GM19463 (cell line): Measurements from ENCODE around the gene PLPP1.
"Not testable (repeated sequence)": the region's sequence is repeated elsewhere in the genome, so short reads cannot be mapped to it uniquely, and the experiment has no call there.

Experiments used
- ATAC-seq: cut with Tn5 transposase; IDR thresholded peaks from one replicate; pipeline ENCODE4 v1.9.1; 2021; ENCODE audit warnings: mild to moderate bottlenecking, moderate library complexity; ENCODE audit not compliant: unreplicated experiment

The PLPP1 gene

DNA sequence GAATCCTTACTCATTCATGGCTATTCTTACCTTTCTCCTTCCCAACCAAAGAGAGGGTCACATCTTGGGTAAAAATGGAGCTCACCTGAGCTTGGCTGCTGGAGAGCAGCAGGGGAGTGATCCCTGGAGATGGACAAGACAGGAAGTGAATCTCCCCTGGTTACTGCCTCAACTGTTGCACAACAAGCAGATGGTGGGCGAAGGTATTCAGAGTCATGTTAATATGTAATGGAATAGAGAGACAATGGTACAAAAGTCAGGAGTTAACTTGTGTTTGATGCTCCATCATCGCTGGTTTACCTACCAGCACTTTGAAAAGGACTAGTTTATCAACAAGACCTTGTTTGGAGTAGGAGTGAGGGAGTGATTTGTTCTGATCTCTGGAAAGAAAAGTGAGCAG, 13.0 kb upstream of the PLPP1 start:
- no peak for ATAC-seq

- ATAC-seq: no peak
Observed at GRCh38 chr5:55546947-55547346, 12.2 kb upstream of the PLPP1 start.

- no peak for ATAC-seq
Observed at GRCh38 chr5:55544341-55544740, 9.6 kb upstream of the PLPP1 start.

DNA sequence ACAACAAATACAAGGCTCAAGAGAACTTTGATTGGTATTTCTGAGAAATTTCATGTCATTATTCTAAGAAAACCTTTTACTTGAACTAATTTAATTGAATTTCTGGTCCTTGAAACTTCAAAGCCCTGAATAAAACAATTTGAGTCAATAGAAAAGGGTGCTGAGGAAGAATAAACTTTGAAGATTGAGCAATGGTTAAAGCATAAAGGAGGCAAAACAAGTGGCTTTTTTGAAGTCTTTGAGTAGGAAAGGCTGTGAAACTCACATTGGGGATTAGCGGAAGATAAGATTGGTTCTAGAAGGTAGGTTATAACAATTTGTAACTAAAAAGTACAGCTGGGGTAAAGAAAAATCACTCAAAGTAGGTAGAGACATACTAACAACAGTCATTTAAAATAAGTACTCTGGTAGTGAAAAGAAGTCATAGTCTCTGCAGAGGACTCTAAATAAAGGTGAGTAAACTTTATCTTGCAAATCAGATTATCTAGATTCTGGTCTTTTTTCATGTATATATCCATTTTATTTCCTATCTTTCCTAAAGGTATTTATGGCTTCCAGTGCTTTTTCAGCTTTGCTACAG, 6.4 kb upstream of the PLPP1 start:
- no peak for ATAC-seq

DNA sequence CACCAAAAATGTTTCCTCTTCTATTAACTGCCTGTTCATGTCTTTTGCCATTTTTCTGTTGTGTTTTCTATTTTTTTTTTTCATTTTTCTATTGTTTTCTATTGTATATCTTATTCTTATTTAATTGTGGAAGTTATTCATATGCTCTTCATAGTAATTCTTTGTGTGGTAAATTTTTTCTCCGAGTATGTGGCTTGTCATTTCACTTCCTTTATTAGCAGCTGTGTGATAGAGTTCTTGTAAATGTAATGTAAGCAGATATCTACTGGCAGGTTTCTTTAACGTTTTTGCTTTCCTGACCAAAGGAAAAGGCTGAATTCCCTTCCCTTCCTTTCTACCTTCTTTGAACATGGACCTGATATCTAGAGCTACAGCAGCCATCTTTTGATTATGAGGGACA, 5.8 kb upstream of the PLPP1 start:
- ATAC-seq: no peak

- no peak for ATAC-seq
Observed at GRCh38 chr5:55540024-55540423, 5.3 kb upstream of the PLPP1 start.

DNA sequence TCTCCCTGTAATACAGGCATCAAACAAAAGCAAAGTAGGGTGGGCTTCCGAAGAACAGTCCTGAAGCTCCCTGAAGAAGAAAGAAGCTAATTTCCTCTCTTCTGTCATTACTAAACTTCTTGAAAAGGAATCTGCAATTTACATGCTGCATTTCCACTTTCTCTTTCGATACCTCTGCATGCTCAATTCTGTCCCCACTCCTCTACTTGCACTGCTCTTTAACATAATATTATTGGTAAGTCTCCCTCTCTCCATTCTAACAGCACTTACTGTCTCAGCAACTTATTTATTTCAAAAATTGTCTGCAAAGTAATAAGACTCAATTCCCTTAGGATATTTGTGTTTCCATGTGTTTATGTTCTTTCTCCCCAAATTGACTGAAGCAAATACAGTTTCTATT, 3.9 kb upstream of the PLPP1 start:
- peak; percentile 10 for ATAC-seq

DNA sequence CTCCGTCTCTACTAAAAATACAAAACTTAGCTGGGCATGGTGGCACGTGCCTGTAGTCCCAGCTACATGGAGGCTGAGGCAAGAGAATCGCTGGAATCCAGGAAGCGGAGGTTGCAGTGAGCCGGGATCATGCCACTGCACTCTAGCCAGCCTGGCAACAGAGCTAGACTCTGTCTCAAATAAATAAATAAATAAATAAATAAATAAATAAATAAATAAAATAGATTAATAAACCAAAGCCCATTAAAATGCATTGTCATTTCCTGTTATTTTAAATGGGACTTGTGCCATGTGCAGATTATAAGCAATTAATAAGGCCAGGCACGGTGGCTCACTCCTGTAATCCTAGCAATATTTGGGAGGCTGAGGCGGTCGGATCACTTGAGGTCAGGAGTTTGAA, 2.6 kb upstream of the PLPP1 start:
- ATAC-seq: not testable (repeated sequence)

DNA sequence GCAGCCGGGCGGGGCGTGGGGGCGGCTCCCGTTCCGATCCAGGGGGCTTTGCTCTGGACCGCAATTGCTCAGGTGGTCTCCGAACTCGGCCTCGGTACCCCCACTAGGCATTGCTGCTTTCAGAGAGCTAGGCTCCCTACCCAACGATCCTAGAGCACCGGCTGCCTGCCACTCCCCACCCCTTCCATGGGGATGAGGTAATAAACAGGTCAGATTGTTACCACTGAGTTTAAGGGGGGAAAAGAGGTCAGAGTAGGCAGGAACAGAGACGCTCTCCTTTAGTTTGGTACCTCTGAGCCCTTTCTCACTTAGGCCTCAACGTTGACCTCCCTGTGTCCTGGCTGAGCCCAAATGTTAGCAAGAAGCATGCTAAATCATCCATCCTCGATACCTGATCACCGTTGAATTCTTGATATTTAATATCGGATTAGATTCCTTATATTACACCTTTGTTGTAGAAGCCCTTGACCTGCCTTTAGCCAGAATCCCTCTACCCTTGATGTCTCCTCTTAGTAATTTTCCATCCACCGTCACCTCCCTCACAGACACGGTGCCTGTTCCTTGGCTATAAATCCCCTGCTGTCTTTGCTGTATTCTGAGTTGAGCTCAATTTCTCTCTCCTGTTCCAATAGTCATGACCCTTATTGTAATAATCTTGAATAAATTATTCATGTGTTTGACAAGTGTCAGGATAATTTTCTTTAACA, 588 bp upstream of the PLPP1 start:
- peak; percentile 8 for ATAC-seq

- peak; percentile 33 for ATAC-seq
Observed at GRCh38 chr5:55533521-55534435, 986 bp downstream of the PLPP1 start.

GRCh38 chr5:55530669-55531068, 4.1 kb downstream of the PLPP1 start:
- no peak for ATAC-seq

GRCh38 chr5:55524816-55525215, 9.9 kb downstream of the PLPP1 start:
- no peak for ATAC-seq

DNA sequence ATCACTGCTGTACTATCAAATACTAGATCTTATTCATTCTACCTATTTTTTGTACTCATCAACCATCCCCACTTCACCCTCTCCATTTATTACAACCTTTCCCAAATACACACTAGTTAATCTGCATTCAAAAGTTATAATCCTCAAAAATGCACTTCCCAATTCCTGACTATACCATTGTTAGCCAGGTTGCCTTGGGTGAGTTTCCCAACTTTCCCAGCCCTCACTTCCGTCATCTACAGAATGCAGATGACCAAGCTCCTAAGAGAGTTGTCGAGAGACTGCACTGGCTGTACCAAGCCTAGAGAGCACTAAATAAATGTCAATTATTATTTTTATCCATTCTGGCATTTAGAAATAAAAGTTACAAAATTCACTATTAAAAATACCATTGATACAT, 11.5 kb downstream of the PLPP1 start:
- ATAC-seq: no peak

- no peak for ATAC-seq
Observed at GRCh38 chr5:55521881-55522280, 12.9 kb downstream of the PLPP1 start.

- ATAC-seq: no peak
Observed at GRCh38 chr5:55520117-55520839, 14.5 kb downstream of the PLPP1 start.

DNA sequence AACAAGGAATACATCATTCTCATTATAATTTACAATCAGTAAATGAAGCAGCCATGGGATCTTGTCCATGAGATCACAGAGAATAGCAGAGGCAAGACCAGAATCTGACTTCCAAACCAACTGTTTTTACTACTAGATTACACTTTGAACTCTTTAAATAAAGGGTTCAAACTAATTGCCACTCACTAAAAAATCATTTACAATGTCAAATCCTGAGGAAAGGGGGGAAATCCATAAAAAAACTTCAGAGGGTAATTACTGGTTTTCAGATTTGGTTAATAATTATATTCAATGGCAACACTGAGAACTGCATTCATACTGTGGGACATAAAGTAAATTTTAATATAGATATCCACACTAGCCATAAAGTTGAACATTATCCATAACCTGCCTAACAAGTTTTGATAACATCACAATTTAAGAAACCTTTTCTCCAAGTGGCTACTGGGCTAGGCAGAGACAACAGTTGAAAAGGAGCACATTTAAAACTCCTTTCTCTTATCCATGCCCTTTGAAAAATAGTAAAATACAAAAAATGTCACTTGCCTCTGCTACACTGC, 15.9 kb downstream of the PLPP1 start:
- no peak for ATAC-seq

- ATAC-seq: no peak
Observed at GRCh38 chr5:55517804-55518203, 17.0 kb downstream of the PLPP1 start.

GRCh38 chr5:55511010-55511409, 23.8 kb downstream of the PLPP1 start:
- ATAC-seq: no peak

DNA sequence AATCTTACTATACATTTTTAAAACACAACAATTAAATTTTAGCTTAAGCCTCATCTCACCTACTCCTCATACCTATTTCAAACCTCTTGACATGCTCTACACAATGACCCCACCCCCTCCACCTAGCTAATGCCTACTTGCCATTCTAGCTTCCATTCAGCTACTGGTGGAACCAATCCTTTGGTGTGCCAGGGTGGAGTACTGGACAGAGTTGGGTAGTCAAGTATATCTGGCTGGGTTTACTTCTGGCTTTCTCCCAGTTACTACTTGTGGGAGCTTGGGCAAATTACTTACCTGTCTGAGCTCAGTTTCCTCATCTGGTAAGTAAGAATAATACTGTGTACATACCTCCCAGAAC, 24.3 kb downstream of the PLPP1 start:
- no peak for ATAC-seq

DNA sequence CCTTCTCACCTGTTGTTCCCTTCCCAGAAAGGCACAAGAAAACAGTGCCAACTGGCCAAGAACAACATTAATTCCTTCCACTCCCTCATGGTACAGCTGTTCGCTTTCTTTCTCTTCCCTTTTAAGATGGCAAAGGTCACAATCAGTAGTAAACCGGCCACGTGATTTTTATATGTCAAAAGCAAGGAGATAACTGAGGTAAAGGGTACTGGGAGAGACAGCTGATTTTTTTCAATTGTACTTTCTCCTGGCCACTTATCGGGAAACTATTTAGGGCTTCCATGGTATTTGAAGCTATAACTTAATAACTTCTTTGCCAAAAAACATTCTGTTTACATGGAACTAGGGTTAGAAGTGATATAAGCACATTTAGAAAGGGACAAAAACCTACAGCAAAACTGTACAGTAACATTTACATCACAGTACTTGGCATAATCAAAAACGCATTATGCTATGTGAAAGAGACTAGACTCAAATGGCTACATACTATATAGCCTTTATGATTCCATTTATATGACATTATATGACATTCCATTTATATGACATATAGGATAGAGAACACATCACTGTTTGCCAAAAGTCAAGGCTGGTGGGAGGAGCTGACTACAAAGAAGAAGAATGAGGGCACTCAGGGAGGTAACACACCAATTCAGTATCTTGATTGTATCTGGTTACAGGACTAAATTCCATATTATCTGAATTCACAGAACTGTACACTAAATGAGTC, 24.8 kb downstream of the PLPP1 start:
- ATAC-seq: no peak
